Activated CD4-positive, CD25-positive, alpha-beta regulatory T cell treated with anti-CD3 and anti-CD28 coated beads, Interleukin-2, amount 50 U/mL, for 72 hours (primary cell): ENCODE data around the gene RNF157.
A peak's percentile ranks its signal among the peaks of the same experiment; 100 is the strongest.

Source experiments
- DNase-seq: peaks from one replicate; pipeline ENCODE4 v3.0.0; 2021

Gene RNF157

GRCh38 chr17:76153640-76154039 is 86.7 kb downstream of the RNF157 start:
- no peak for DNase-seq

GRCh38 chr17:76153202-76153601 is 87.1 kb downstream of the RNF157 start:
- DNase-seq: no peak

GRCh38 chr17:76152591-76152990 is 87.7 kb downstream of the RNF157 start:
- no peak for DNase-seq

- no peak for DNase-seq
These were observed 88.3 kb downstream of the RNF157 start for GRCh38 chr17:76151896-76152454.

GRCh38 chr17:76150712-76151622 is 89.3 kb downstream of the RNF157 start:
- no peak for DNase-seq

GRCh38 chr17:76149214-76149613 is 91.1 kb downstream of the RNF157 start:
- no peak for DNase-seq

- no peak for DNase-seq
These were observed 92.3 kb downstream of the RNF157 start for GRCh38 chr17:76148015-76148326.

GRCh38 chr17:76147211-76148014 is 92.9 kb downstream of the RNF157 start:
- DNase-seq: no peak

GRCh38 chr17:76146053-76146851 is 94.0 kb downstream of the RNF157 start:
- no peak for DNase-seq

GRCh38 chr17:76145231-76146052 is 94.9 kb downstream of the RNF157 start:
- peak; percentile 58 for DNase-seq

- DNase-seq: no peak
These were observed 97.7 kb downstream of the RNF157 start for GRCh38 chr17:76142585-76143041.

- no peak for DNase-seq
These were observed 98.2 kb downstream of the RNF157 start for GRCh38 chr17:76142039-76142584.

GRCh38 chr17:76141212-76142038 is 98.9 kb downstream of the RNF157 start, which contains the start of gene FOXJ1:
Gene FOXJ1, minus strand, starts transcription at chr17:76141245. Its CDS starts 850 bp downstream, at chr17:76140395.
- DNase-seq: peak; percentile 90

GRCh38 chr17:76140661-76141211 is 99.6 kb downstream of the RNF157 start:
- DNase-seq: no peak

- peak; percentile 51 for DNase-seq
These were observed 100.3 kb downstream of the RNF157 start for GRCh38 chr17:76139801-76140660.

- no peak for DNase-seq
These were observed 101.2 kb downstream of the RNF157 start for GRCh38 chr17:76138896-76139752.

GRCh38 chr17:76138234-76138895 is 101.9 kb downstream of the RNF157 start:
- DNase-seq: no peak
